HG02885 (cell line): ENCODE results near the gene ZSCAN20.
"Not testable (repeated sequence)": the region's sequence is repeated elsewhere in the genome, so short reads cannot be mapped to it uniquely, and the experiment has no call there.

Experiments
- ATAC-seq: cut with Tn5 transposase; IDR thresholded peaks from one replicate; pipeline ENCODE4 v1.9.1; 2021; ENCODE audit warnings: mild to moderate bottlenecking; ENCODE audit not compliant: unreplicated experiment, poor library complexity

The ZSCAN20 gene

DNA sequence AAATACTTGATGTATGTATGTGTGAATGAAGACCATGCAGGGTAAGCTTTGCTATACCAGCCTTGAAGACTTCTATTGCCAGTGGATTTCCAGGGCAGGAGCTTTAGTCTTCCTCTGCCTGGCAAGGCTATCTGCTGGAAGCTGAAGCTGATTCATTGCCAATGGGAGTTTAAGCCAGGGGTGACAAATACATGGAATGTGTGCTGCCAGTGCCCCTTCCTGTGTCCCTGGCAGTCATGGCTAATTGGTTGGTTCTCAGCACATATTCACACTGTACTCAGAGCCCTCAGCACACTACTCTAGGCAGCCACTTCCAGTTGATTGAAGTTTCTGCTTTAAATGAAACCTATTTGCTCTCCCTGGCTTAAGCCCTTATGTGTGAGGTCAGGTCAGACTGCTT, 1.5 kb downstream of the ZSCAN20 start:
- ATAC-seq: no peak

GRCh38 chr1:33477451-33477850, 5.0 kb downstream of the ZSCAN20 start:
- no peak for ATAC-seq

DNA sequence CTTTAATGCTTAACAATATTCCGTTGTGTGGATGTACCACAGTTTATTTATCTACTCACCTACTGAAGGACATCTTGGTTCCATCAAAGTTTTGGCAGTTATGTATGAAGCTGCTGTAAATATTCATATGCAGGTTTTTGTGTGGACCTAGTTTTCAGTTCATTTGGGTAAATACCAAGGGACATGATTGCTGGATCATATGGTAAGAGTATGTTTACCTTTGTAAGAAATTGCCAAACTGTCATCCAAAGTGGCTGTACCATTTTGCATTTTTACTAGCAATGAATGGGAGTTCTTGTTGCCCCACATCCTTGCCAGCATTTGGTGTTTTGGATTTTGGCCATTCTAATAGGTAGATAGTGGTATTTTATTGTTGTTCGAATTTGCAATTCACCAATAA, 10.0 kb downstream of the ZSCAN20 start:
- ATAC-seq: no peak

GRCh38 chr1:33488624-33489023, 16.2 kb downstream of the ZSCAN20 start:
- no peak for ATAC-seq

DNA sequence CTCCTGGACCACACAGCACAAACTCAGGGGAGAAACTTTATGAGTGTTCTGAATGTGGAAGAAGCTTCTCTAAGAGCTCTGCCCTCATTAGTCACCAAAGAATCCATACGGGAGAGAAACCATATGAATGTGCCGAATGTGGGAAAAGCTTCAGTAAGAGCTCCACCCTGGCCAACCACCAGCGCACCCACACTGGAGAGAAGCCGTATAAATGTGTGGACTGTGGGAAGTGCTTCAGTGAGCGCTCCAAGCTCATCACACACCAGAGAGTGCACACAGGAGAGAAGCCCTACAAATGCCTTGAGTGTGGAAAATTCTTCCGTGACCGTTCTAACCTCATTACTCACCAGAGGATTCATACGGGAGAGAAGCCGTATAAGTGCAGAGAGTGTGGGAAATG, 22.5 kb downstream of the ZSCAN20 start:
- ATAC-seq: no peak

DNA sequence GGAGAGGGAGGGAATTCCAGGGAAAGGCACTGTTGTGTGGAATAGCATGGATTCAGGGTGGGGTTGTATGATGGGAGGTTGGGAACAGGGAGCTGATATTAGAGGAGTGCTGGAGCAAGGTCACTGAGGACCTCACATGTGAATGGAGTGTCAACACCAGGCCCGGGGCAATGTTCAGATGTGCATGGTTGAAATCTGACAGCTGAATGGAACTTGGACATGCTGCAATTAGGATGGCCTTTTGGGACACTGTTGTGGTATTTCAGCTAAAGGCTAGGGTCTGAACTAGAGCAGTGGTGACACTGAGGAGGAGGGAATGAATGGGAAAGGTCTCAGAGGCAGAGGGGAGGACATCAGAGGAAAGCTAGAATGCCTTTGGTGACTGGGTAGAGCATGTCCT, 25.0 kb downstream of the ZSCAN20 start:
- ATAC-seq: no peak

GRCh38 chr1:33500547-33500946, 28.1 kb downstream of the ZSCAN20 start:
- ATAC-seq: no peak

- ATAC-seq: no peak
These were observed 28.9 kb downstream of the ZSCAN20 start for GRCh38 chr1:33501309-33501708.

DNA sequence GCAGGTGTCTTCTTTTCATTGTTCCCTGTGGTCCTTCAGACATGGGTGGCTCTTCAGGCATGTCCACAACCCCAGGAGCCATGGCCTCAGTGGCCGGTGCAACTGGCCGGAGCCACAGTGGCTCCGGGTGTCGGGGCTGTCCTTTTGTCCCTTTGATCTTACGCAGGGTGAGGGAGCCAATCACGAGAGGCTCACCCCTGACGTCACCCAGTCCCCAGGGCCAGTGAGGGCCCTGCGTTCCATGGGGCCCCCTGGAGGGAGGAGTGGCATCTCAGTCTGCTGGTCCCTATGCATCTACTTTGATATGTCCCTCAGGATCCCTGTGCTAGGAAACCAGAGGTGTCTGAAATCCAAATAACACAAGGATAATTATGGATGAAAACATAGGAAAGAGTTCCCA, 29.3 kb downstream of the ZSCAN20 start:
- ATAC-seq: no peak

- ATAC-seq: no peak
These were observed 30.3 kb downstream of the ZSCAN20 start for GRCh38 chr1:33502726-33503125.

DNA sequence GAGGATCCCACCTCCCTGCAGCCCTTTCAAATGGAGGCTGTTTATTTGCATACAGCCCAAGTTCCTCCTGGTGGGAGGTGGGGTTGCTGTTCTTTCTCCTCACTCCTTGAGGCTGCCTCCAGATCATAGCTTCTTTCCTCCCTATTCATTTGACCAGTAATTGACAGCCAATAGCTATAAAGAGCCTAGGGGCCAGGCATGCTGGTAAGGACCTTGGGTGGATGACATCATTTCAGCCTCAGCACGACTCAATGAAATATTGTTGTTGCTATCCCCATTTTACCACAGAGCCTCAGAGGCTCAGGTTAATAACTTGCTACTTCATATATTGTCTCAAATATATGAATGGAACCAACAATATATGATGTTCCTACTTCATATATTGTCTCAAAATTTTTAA, 31.1 kb downstream of the ZSCAN20 start:
- no peak for ATAC-seq

DNA sequence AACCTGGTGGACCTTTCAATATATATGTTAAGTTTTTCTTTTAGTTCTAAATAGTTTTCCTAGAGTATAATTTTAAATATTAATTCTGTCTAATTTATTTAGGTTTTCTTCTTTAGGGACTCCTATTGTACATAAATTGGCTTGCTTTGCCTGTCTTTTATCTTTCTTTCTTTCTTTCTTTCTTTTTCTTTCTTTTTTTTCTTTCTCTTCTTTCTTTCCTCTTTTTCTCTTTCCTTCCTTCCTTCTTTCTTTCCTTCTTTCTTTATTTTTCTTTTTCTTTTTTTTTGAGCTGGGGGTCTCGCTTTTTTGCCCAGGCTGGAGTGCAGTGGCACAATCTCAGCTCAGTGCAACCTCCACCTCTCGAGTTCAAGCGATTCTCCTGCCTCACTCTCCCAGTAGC, 35.2 kb downstream of the ZSCAN20 start:
- ATAC-seq: no peak

DNA sequence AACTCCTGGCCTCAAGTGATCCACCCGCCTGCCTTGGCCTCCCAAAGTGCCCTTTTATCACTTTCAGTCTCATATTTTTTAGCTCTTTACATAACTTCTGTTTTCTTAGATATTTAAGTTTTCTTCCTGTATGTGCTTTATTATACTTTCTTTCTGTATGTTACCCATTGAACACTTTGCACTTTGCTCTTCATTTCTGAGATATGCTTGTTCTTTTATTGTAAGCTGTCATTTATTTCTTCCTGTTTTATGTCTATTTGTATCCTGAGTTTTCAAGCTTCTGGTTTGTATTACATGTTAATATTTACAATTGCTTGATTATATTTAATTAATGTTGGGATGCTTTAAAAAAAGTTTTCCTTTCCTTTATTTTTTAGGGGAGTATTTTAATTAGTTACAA, 35.7 kb downstream of the ZSCAN20 start:
- ATAC-seq: no peak

DNA sequence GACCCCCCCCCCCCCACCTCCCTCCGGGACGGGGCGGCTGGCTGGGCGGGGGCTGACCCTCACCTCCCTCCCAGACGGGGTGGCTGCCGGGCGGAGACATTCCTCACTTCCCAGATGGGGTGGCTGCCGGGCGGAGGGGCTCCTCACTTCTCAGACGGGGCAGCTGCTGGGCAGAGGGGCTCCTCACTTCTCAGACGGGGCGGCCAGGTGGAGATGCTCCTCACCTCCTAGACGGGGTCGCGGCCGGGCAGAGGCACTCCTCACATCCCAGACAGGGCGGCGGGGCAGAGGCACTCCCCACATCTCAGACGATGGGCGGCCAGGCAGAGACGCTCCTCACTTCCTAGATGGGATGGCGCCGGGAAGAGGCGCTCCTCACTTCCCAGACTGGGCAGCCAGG, 36.8 kb downstream of the ZSCAN20 start:
- not testable (repeated sequence) for ATAC-seq

- ATAC-seq: no peak
These were observed 40.0 kb downstream of the ZSCAN20 start for GRCh38 chr1:33512226-33513011.

GRCh38 chr1:33515112-33515511, 42.7 kb downstream of the ZSCAN20 start:
- ATAC-seq: no peak

DNA sequence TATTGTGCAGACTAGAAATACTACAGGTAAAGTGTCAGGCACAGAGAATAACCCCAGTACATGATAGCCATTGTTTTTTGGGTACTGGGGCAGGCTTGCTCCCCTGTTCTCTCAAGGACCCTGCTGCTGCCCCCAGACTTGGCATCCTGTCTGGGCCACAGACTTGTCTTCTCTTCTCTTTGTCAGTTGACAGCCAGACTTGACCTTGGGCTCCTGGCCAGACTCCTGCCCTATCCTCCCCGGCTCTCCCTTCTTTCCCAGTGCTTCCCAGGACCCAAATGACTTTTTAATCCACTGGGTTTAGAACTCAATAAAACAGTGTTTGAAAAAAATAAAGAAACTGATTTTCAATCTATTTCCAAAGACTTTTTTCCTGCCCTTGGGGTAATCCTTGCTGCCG, 43.2 kb downstream of the ZSCAN20 start:
- no peak for ATAC-seq

DNA sequence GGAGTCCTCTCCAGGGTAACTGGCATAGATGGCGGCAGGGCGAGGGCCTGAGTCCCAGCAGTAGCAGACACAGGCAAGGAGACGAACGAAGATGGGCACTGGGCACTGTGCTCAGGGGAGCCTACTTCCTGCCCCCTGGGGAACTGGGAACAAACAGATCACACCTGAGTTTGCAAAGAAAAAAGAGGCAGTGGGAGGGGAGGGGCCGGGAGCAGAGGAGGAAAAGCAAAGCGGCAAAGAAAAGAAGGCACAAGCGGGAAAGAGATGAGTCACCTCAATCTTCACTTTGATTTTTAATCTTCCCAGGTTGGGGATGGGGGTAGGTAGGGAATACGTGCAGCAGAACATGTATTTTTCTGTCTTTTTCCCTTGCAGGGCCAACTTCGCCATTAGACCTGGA, 44.0 kb downstream of the ZSCAN20 start:
- ATAC-seq: no peak

- no peak for ATAC-seq
These were observed 44.6 kb downstream of the ZSCAN20 start for GRCh38 chr1:33516891-33517567.

DNA sequence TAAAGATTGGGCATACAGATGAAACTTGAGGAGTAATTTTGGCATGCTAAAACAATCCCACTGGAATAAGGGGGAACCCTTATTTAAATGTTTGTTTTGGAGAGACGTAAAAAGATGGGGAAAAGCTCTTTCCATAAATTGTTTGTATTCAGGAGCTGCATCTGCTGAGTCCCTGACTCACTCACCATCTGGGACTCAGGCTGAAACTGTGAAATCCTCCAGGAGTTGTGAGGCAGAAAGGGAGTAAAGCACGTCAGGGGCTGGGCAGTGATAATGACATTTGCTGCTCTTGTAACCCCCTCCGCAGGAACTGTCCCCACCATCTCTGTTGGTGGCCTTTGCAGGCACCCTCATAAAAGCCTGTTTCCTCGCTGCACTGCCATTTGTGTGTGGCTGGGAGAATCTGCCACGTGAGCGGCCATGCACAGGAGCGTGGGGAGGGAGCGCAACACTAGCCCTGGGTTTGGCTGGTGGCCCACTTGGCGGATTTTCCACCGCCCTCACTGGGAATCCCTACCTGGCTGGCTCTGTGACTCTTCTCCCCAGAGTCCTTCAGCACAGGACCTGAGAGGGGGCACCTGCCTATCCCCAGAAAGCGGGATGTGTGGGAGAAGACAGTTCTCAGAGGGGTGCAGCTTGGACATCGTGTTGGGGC, 45.3 kb downstream of the ZSCAN20 start:
- ATAC-seq: no peak

DNA sequence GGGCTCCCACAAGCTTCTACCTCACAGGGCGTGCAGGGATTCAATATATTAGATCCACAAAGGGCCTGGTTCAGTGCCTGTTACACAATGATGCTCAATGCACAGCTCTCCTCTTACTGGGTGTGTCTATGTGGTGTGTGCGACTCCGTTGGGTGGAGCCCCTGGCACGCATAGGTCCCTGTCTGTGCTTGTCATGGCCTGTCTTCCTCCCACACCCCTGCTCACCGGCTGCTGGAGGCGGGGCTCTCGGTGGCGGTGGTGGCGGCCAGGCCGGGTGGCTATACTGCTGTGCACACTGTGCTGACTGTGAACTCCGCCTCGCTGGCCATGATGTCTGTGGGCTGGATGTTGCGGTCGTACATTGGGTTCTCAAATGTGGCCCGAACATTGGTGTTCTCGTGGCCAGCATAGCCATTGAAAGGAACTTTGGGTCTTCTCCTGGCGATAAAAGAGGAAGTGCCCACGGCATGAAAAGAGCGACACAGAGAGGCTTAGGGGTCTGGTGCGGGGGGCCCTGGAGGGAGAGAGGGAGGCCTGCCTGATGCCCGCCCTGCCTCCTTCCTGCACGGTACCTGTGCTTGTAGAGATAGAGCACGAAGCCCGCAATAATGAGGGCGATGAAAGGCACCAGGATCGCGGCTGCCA, 46.9 kb downstream of the ZSCAN20 start:
- no peak for ATAC-seq
